Iris pigment epithelial cell (primary cell): ENCODE results near the gene SHC1.

Source experiments
- DNase-seq: peaks from one replicate; pipeline ENCODE4 v3.0.0-alpha.2; 2011; ENCODE audit warnings: low read depth

Gene SHC1, protein sequence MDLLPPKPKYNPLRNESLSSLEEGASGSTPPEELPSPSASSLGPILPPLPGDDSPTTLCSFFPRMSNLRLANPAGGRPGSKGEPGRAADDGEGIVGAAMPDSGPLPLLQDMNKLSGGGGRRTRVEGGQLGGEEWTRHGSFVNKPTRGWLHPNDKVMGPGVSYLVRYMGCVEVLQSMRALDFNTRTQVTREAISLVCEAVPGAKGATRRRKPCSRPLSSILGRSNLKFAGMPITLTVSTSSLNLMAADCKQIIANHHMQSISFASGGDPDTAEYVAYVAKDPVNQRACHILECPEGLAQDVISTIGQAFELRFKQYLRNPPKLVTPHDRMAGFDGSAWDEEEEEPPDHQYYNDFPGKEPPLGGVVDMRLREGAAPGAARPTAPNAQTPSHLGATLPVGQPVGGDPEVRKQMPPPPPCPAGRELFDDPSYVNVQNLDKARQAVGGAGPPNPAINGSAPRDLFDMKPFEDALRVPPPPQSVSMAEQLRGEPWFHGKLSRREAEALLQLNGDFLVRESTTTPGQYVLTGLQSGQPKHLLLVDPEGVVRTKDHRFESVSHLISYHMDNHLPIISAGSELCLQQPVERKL

DNA sequence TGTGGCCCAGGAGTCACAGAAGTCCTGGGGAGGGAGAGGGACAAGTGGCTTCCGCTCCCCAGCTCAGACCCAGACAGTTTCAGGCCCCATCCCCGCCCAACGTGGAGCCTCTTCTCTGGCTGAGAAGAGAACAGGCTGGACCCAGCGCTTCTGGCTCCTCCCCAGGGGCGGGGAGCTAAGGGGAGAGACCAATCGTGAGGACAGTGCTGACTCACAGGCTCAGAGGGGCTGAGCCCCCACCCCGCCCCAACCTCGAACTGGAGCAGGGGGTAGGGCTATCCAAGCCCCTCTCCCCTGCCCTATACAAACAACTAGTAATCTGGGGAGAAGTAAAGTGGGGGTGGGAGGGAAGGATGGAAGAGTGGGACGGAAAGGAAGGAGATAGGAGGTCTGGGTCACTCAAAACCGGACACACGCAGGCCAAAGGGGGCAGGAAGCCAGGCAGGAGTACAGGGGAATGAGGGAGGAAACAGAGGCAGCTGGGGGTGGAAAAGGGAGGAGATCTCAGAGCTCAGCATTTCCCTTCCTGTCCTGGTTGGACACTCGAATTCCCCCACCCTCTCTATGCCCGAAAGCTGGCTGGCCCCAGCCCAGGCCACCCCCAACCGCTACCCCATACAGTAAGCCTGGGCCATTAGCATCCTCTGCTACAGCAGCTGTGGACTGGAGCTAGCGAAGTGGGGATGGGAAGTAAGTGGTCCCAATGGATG lies at the start of gene SHC1:
TSS of gene SHC1 (minus strand) at position 117 of the 710 bp plus-strand sequence. CDS start 221 bp downstream, outside the sequence.
- peak; percentile 95 for DNase-seq

- no peak for DNase-seq
Observed at GRCh38 chr1:155019377-155020245, 49.1 kb upstream of the SHC1 start.

DNA sequence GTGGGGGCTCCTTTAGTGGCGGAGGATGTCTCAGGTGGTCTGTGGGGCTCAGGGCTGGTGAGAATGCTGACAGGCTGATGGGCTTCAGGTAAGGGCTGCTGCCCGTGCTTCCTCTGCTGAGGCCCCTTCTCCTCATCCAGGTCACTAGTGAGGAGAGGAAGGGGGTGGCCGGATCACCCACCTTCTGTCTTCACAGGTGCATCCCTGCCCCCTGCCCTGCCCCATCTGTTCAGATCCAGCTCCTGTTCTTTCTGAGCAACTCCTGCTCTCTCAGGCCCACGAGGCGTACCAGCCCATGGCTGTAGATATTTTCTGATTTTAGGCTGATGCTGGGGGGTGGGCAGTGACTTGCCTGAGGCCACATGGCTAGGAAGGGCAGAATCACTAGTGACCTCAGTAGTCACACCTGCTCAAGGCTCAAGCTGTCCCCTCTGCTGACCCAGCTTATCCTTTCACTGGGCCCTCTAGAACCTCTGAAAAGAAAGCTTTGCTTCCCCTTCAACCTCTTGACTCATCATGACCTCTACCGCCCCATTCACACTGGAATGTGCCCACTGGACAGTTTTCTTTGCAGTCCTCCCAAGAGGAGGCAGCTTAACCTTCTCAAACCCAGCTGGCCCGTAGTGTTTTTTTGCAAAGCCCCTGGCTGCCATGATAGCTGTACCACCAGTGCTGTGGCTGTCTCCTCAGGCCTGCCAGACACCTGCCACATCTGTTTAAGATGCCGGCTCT lies 48.2 kb upstream of the SHC1 start:
- DNase-seq, result no peak

- DNase-seq, result no peak
Observed at GRCh38 chr1:155017946-155018316, 47.4 kb upstream of the SHC1 start.

DNA sequence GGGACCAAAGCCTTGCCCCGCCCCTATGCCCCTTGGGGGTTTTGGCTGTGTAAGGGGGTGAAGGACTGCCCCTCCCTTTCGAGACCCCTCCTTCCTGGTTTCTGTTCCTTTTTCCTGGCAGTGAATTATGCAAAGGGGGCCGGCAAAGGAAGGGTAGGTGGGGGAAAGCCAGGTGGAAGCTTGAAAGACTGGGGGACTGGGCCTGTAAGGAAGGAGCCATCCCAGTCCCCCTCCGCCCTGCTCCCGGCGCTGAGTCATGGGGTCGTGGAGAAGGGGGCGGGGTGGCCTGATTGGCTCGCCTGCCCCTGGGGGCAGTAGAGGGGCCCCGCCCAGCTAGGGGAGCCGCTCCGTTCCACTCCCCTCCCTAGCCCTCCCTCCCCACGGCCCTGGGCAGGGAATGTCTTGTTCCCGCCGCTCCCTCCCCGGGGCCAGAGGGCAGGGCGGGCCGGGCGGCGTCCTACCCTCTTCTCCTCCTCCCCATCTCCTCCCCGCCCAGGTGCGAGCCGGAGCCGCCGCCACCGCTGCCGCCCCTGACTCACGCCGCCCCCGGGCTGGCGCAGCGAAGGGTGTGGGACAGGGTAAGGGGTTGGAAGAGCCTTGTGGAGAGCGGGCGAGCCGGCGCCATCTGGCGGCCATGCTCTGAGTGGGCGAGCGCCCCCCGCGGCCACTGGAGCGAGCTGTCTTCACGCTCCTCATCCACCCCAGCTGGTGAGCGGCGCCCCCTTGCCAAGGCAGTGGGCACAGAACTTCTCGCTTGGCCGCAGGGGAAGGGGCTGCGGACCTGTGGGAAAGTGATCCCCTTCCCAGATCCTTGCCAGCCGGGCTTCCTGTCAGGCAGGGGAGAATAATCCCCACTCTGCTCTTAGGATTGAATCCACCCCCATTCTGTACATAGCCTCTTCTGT lies 46.7 kb upstream of the SHC1 start:
- DNase-seq, result peak; percentile 88

DNA sequence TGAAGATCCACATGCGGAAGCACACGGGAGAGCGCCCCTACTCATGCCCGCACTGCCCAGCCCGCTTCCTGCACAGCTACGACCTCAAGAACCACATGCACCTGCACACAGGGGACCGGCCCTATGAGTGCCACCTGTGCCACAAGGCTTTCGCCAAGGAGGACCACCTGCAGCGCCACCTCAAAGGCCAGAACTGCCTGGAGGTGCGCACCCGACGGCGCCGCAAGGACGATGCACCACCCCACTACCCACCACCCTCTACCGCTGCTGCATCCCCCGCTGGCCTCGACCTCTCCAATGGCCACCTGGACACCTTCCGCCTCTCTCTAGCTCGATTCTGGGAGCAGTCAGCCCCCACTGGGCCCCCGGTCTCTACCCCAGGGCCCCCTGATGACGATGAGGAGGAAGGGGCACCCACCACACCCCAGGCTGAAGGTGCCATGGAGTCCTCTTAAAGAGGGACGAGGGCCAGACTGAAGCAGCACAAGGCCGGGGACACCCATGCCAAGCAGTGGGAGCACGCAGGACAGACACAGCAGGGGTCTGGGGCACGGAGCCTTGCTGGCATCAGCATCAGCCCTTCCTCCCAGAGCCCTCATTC lies 45.8 kb upstream of the SHC1 start:
- DNase-seq, result no peak

- DNase-seq, result no peak
Observed at GRCh38 chr1:155015527-155016230, 45.1 kb upstream of the SHC1 start.

DNA sequence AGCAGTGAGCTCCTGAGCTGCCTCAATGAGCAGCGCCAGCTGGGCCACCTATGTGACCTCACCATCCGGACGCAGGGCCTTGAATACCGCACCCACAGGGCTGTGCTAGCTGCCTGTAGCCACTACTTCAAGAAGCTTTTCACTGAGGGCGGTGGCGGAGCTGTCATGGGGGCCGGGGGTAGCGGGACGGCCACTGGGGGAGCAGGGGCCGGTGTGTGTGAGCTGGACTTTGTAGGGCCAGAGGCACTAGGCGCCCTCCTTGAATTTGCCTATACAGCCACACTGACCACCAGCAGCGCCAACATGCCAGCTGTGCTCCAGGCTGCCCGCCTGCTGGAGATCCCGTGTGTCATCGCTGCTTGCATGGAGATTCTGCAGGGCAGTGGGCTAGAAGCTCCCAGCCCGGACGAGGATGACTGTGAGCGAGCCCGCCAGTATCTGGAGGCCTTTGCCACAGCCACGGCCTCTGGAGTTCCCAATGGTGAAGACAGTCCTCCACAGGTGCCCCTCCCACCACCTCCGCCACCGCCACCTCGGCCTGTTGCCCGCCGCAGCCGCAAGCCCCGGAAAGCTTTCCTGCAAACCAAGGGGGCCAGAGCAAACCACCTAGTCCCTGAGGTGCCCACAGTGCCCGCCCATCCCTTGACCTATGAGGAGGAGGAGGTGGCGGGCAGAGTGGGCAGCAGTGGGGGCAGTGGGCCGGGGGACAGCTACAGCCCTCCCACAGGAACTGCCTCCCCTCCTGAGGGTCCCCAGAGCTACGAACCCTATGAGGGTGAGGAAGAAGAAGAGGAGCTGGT lies 44.4 kb upstream of the SHC1 start:
- no peak for DNase-seq

DNA sequence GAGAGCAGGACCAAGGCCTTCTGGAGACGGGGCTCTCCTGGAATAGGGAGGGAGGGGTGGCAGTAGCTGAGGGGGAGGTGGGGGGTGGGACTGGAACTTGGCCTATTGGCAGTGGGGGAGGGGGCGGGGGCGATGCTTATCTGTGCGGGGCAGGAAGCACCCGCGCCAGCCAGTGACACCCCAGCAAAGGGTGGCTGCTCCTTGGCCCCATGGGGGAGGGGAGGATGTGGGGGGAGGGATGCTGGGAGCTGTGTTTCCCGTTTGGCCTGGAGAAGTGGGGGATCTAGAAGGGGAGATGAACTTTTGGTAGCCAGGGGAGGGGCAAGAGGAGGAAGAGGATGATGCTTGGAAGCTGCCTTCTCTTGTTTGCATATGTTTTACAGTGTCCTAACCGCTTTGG lies 43.1 kb upstream of the SHC1 start:
- DNase-seq, result no peak

DNA sequence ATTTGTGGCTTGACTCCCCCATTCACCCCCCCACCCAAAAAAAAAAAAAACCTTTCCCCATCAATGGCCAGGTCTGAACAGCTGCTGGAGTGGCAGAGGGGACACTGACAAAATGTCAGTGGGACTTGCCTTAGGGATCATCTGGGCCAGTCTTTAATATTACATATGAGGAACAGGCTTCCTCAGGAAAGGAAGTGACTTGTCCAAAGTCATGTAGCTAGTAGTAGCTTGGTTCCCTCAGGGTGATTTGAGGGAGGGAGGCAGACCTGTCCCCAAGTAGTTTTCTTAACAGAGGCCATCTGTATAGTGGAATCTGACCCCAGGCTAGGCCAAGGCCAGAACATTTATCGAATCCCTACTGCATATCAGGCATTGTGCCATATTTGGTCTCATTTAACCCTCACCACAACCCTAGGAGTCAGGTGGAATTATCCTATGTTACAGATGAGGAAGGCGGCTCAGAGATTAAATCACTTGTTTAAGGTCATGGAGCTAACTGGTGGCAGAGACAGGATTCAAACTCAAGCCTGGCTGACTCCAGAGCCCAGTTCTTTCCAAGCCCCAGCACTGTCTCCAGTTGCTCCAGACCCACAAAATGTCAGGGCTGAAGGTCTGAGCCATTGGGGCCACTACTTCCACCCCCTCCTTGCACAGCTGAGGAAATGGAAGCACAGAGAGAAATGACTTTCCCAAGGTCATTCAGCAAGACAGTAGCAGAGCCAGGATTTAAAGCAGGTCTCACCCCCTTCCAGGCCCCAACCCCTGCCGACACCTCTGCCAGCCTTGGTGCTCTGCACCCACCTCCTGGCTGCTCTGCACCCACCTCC lies 42.4 kb upstream of the SHC1 start:
- no peak for DNase-seq

DNA sequence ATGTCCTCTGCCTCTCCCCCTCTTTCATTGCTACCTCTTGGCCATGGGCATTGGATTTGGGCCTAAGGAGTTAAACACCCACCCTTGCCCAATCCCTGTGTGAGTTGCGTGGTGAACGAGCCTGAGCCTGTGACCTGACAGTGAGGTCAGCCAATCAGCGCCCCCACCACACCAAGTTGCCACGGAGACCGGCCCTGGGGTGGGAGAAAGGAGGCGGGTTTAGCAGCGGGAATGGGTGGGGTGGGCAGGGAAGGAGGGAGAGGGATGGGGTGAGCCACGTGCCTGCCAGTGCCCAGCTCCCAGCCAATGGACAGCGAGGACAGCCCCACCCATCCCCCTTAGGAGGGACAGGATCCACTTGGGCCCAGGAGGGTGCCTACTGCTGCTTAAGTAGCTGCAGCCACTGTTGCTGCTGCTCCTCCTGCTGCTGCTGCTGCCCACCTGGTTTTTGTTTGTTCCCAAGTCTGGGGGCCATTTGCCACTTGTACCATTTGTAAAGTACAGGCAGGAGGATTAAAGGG lies 41.5 kb upstream of the SHC1 start:
- DNase-seq, result peak; percentile 46

- no peak for DNase-seq
Observed at GRCh38 chr1:155011437-155012025, 41.0 kb upstream of the SHC1 start.

GRCh38 chr1:155011004-155011416 lies 40.5 kb upstream of the SHC1 start:
- no peak for DNase-seq

DNA sequence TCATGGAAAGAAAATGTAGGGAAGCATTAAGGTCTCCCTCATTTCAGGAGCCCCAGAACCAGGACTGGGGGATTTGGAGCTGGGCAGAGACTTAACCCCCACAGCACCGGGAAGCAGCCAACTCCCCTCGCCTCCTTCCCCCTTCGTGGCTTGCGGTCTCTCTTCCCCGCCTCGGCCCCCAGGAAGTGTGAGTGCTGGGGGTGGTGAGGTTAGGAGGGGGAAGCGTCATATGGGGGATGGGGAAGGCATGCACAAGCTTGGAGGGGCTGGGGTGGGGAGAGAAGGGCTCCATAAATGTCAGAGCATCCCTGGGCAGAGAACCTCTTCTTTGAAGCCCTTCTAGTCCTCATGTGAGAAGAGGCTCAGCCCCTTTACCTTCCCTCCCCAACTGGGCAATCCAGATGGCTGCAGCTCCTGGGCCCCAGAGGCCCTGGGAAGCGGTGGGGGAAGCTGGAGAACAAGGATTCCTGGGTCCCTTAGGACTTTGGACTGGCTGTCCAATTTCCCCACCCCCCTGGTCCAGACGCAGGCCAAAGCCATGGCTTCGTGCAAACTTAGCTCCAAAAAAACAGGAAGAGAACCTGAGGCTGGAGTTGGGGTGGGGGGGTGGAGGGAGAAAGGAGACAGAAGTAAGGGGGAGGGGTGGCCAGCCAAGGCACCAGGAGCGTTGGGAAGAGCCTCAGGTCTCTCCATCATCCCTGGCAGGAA lies 39.8 kb upstream of the SHC1 start:
- DNase-seq, result no peak

DNA sequence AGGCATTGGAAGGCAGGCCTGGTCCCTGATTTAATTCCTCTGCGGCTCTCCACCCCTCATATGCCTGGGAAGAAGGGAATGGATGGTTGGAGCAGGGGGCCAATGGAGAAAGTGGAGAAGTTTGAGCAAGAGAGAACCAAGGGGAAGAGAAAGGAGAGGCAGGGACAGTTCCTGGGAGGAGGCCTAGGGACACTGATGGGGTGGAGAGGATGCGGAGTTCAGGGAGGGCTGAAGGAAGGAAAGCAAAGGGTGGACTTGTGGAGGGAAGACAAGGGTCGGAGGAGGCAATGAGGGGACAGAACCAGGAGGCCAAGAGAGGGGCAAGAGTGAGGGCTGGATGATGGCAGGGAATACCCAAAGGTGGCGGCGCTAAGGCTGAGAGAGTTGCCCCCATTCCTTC lies 39.2 kb upstream of the SHC1 start:
- DNase-seq, result no peak

DNA sequence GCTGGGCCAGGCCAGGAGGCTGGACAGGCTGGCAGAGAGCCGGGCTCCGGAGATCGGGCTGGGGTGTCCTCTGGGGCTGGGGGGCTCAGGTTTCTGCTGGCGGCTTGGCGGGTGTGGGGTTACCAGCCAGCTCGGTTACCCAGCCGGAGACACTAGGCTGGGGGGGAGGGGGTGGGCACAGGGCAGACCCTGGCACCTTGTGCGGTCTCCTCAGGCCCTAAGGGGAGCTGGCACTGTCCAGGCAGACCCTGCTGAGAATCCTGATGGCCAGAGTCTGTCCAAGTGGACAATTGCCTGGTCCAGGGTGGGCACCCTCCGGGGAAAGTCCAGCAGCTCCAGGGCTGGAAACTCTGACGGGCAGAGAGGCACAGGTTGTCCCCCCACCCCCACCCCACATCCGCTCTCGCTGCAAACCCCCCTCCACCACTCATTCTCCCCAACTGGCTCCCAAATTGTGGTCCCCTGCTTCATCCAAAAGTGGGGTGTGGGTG lies 38.7 kb upstream of the SHC1 start:
- no peak for DNase-seq
